Left ventricle myocardium inferior (tissue), 1 donor: ENCODE data around the gene CREB5. TPM values are rescaled to one million over a fixed set of nuclear protein-coding genes. Genes with fewer than 3 reads are reported as not detected.

Experiments used
- DNase-seq: peaks from one replicate; pipeline ENCODE4 v3.0.0-alpha.2; 2020
- H3K27ac ChIP-seq: fragments of 200-600 bp; replicated peaks from 2 replicates; pipeline ENCODE4 v1.8.0; 2021
- H3K27me3 ChIP-seq: fragments of 200-600 bp; 2 replicates; pipeline ENCODE4 v1.8.0; 2021; ENCODE audit warnings: low read depth
- H3K36me3 ChIP-seq: fragments of 200-600 bp; 2 replicates; pipeline ENCODE4 v1.8.0; 2021
- H3K4me1 ChIP-seq: fragments of 200-600 bp; 2 replicates; pipeline ENCODE4 v1.8.0; 2021
- H3K4me3 ChIP-seq: fragments of 200-600 bp; 2 replicates; pipeline ENCODE4 v1.8.0; 2021; ENCODE audit warnings: mild to moderate bottlenecking, moderate library complexity
- H3K9me3 ChIP-seq: fragments of 200-600 bp; replicated peaks from 2 replicates; pipeline ENCODE4 v1.8.0; 2021
- CTCF ChIP-seq: fragments of 200-600 bp; IDR thresholded peaks from 2 replicates; pipeline ENCODE4 v1.8.0; 2021; ENCODE audit warnings: antibody characterized with exemption, mild to moderate bottlenecking, borderline replicate concordance
- intact Hi-C: fragments of 100-400 bp; cut with micrococcal nuclease; formaldehyde crosslinking; loops from one replicate; pipeline ENCODE4 v1.11.0; 2022
- total RNA-seq: library from RNA; stranded (reverse); fragmentation: NEBNext Ultra II Directional; extraction: Animal tissue kit (Norgen Biotek cat#: 25700); gene quantifications from one replicate; pipeline ENCODE4 v1.2.1, GENCODE V29; 2021
- donor health status: DM: no; HTN: yes; CAD: no; lungs with severe emphysema.

The CREB5 gene
- total RNA-seq, 1 donor from 2014 or later = 9.8 TPM

- TF ChIP-seq CTCF = no peak
- no peaks in the 10 kb centered on the region for H3K36me3 ChIP-seq
- H3K9me3 ChIP-seq = no peaks in the 10 kb centered on the region
- peaks cover 9% of the 10 kb centered on the region for H3K4me1 ChIP-seq
- intact Hi-C loops = no loop called here
- no peak overlapping the region for H3K4me3 ChIP-seq
- H3K27me3 ChIP-seq = no peaks in the 10 kb centered on the region
- DNase-seq = no peak
- no peak overlapping the region for H3K27ac ChIP-seq
These were observed 374.8 kb downstream of the CREB5 start for GRCh38 chr7:28787106-28787505.

GRCh38 chr7:28790467-28790866, 378.1 kb downstream of the CREB5 start:
- Histone ChIP-seq H3K36me3 (no peaks in the 10 kb centered on the region), H3K9me3 (no peaks in the 10 kb centered on the region), H3K4me3 (no peak overlapping the region), H3K4me1 (no peaks in the 10 kb centered on the region), H3K27me3 (no peaks in the 10 kb centered on the region), H3K27ac (no peak overlapping the region)
- no peak for TF ChIP-seq CTCF
- no peak for DNase-seq
- intact Hi-C loops = no loop called here

GRCh38 chr7:28792858-28793257, 380.5 kb downstream of the CREB5 start:
- H3K27me3 ChIP-seq = no peaks in the 10 kb centered on the region
- no peaks in the 10 kb centered on the region for H3K36me3 ChIP-seq
- no peak overlapping the region for H3K27ac ChIP-seq
- no peaks in the 10 kb centered on the region for H3K4me1 ChIP-seq
- H3K4me3 ChIP-seq = no peak overlapping the region
- intact Hi-C loops = no loop called here
- no peak for DNase-seq
- no peaks in the 10 kb centered on the region for H3K9me3 ChIP-seq
- no peak for TF ChIP-seq CTCF

- Histone ChIP-seq H3K27ac (no peak overlapping the region), H3K36me3 (no peaks in the 10 kb centered on the region), H3K9me3 (no peaks in the 10 kb centered on the region), H3K4me1 (no peaks in the 10 kb centered on the region), H3K4me3 (no peak overlapping the region), H3K27me3 (no peaks in the 10 kb centered on the region)
- DNase-seq = peak; percentile 35
- intact Hi-C loops = no loop called here
- TF ChIP-seq CTCF = no peak
These were observed 381.2 kb downstream of the CREB5 start for GRCh38 chr7:28793381-28794085.

- H3K9me3 ChIP-seq = no peaks in the 10 kb centered on the region
These were observed 386.0 kb downstream of the CREB5 start for GRCh38 chr7:28798274-28798673.

More at GRCh38 chr7:28798274-28798673, 386.0 kb downstream of the CREB5 start:
- intact Hi-C loops = no loop called here
- Histone ChIP-seq H3K4me1 (no peaks in the 10 kb centered on the region), H3K4me3 (no peak overlapping the region), H3K27me3 (no peaks in the 10 kb centered on the region), H3K36me3 (no peaks in the 10 kb centered on the region), H3K27ac (no peak overlapping the region)
- no peak for TF ChIP-seq CTCF
- DNase-seq = no peak
